ENCODE measurements around the gene ICAM4.
A peak's percentile ranks its signal among the peaks of the same experiment; 100 is the strongest.
"Not testable (repeated sequence)": the region's sequence is repeated elsewhere in the genome, so short reads cannot be mapped to it uniquely, and the experiment has no call there.

Gene ICAM4

DNA sequence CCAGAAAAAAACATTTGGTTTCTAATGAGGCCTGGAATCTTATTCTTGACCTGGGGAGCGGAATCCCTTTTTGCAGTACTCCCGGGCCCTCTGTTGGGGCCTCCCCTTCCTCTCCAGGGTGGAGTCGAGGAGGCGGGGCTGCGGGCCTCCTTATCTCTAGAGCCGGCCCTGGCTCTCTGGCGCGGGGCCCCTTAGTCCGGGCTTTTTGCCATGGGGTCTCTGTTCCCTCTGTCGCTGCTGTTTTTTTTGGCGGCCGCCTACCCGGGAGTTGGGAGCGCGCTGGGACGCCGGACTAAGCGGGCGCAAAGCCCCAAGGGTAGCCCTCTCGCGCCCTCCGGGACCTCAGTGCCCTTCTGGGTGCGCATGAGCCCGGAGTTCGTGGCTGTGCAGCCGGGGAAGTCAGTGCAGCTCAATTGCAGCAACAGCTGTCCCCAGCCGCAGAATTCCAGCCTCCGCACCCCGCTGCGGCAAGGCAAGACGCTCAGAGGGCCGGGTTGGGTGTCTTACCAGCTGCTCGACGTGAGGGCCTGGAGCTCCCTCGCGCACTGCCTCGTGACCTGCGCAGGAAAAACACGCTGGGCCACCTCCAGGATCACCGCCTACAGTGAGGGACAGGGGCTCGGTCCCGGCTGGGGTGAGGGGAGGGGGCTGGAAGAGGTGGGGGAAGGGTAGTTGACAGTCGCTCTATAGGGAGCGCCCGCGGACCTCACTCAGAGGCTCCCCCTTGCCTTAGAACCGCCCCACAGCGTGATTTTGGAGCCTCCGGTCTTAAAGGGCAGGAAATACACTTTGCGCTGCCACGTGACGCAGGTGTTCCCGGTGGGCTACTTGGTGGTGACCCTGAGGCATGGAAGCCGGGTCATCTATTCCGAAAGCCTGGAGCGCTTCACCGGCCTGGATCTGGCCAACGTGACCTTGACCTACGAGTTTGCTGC lies at the start of gene ICAM4:
TSS of gene ICAM4 (plus strand) at position 153 of the 935 bp plus-strand sequence. CDS start at position 211, 58 bp downstream.
- peaks cover 54% of the 10 kb centered on the region for H3K4me1 ChIP-seq (ENCODE audit: control insufficient read depth, insufficient read depth, low read length)
- no peaks in the 10 kb centered on the region for H3K36me3 ChIP-seq (ENCODE audit: control insufficient read depth, insufficient read depth, low read length)
- no peak within 1 kb of the TSS for H3K9ac ChIP-seq (ENCODE audit: low read length)
- no peak within 1 kb of the TSS for H3K4me3 ChIP-seq (ENCODE audit: low read length)
- H3K9me3 ChIP-seq (ENCODE audit: control insufficient read depth, low read length), result no peaks in the 10 kb centered on the region
- H3K27me3 ChIP-seq (ENCODE audit: control insufficient read depth, insufficient read depth, low read length), result peaks cover 54% of the 10 kb centered on the region

DNA sequence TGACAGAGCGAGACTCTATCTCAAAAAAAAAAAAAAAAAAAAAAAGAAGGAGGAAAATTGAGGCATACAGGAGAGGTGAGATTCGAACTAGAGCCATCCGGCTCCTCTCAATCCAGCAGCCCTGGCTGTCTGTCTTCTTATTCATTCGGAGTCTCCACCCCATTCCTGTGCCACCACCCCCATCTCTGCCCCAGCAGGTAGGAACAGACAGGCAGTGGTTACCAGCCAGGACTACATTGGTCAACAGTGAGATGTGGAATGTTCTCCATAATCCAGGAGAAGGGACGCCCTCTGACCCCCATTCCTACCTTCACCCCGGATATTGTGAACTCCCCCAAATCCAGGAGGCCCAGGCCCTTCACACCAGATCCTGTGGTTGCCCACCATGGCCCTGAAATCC lies 49.1 kb upstream of the ICAM4 start:
- H3K4me1 ChIP-seq (ENCODE audit: control insufficient read depth, insufficient read depth, low read length), result peaks cover 22% of the 10 kb centered on the region
- H3K36me3 ChIP-seq (ENCODE audit: control insufficient read depth, insufficient read depth, low read length), result no peaks in the 10 kb centered on the region
- no peaks in the 10 kb centered on the region for H3K27me3 ChIP-seq (ENCODE audit: control insufficient read depth, insufficient read depth, low read length)
- H3K4me3 ChIP-seq (ENCODE audit: low read length), result no peak overlapping the region
- H3K9ac ChIP-seq (ENCODE audit: low read length), result no peak overlapping the region
- no peaks in the 10 kb centered on the region for H3K9me3 ChIP-seq (ENCODE audit: control insufficient read depth, low read length)

- H3K36me3 ChIP-seq (ENCODE audit: control insufficient read depth, insufficient read depth, low read length), result no peaks in the 10 kb centered on the region
Observed at GRCh38 chr19:10238172-10238783, 48.5 kb upstream of the ICAM4 start.

GRCh38 chr19:10241826-10242449 lies 44.8 kb upstream of the ICAM4 start:
- H3K27me3 ChIP-seq (ENCODE audit: control insufficient read depth, insufficient read depth, low read length); H3K9me3 ChIP-seq (ENCODE audit: control insufficient read depth, low read length); H3K9ac ChIP-seq (ENCODE audit: low read length); H3K36me3 ChIP-seq (ENCODE audit: control insufficient read depth, insufficient read depth, low read length); H3K4me3 ChIP-seq (ENCODE audit: low read length): not testable (repeated sequence)
- peaks cover 22% of the 10 kb centered on the region for H3K4me1 ChIP-seq (ENCODE audit: control insufficient read depth, insufficient read depth, low read length)

More at GRCh38 chr19:10238172-10238783, 48.5 kb upstream of the ICAM4 start:
- Histone ChIP-seq H3K9me3 (ENCODE audit: control insufficient read depth, low read length) (no peaks in the 10 kb centered on the region), H3K9ac (ENCODE audit: low read length) (peak overlapping the region; percentile 8), H3K4me3 (ENCODE audit: low read length) (no peak overlapping the region), H3K27me3 (ENCODE audit: control insufficient read depth, insufficient read depth, low read length) (no peaks in the 10 kb centered on the region), H3K4me1 (ENCODE audit: control insufficient read depth, insufficient read depth, low read length) (peaks cover 22% of the 10 kb centered on the region)

DNA sequence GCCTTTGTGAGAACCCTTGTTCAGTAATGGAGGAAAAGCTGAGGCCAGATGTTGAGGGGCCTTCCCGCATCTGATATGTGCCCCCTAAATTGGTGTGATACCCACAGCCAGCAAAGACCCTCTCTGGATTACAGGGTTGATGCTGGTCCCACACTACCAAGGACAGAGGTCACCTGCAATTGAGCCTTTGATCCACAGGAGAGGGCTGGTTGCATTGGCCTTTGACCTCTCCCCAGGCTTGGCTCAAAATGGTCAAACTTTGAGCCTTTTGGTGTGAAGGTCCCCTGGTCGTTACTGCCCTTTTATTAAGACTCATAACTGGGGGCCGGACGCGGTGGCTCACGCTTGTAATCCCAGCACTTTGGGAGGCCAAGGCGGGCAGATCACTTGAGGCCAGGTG lies 43.1 kb upstream of the ICAM4 start:
- Histone ChIP-seq H3K36me3 (ENCODE audit: control insufficient read depth, insufficient read depth, low read length) (no peaks in the 10 kb centered on the region), H3K4me1 (ENCODE audit: control insufficient read depth, insufficient read depth, low read length) (peaks cover 11% of the 10 kb centered on the region), H3K9ac (ENCODE audit: low read length) (no peak overlapping the region), H3K27me3 (ENCODE audit: control insufficient read depth, insufficient read depth, low read length) (no peaks in the 10 kb centered on the region), H3K9me3 (ENCODE audit: control insufficient read depth, low read length) (no peaks in the 10 kb centered on the region), H3K4me3 (ENCODE audit: low read length) (no peak overlapping the region)

DNA sequence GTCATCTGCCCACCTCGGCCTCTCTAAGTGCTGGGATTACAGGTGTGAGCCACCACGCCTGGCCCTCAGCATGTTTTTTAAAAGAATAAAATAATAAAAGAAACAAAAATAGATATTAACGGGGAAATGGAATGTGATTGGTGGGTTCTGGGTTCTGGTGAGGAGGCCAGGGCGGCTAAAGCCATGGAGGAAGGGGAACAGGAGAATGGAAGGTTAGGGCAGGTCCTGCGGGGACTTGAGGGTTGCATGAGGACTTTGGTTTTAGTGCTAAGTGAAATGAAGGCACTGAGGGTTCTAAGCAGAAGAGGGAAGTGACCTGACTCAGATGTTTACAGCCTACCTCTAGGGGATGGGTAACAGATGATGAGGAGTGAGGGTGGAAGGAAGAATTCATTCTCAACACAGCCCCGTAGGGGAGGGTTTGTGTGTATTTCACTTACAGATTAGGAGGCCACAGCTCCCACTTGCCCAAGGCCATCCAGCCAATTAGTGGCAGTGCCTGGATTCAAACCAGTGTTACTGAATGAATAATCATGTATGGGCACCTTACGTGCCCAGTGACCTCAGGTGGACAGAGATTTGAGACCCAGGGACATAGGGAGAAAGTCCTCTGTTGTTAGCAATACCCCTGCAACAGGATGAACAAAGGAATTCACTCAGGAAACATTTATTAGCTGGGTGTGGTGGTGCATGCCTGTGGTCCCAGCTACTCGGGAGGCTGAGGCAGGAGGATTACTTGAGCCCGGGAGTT lies 41.4 kb upstream of the ICAM4 start:
- no peaks in the 10 kb centered on the region for H3K27me3 ChIP-seq (ENCODE audit: control insufficient read depth, insufficient read depth, low read length)
- no peak overlapping the region for H3K9ac ChIP-seq (ENCODE audit: low read length)
- no peak overlapping the region for H3K4me3 ChIP-seq (ENCODE audit: low read length)
- no peaks in the 10 kb centered on the region for H3K36me3 ChIP-seq (ENCODE audit: control insufficient read depth, insufficient read depth, low read length)
- H3K4me1 ChIP-seq (ENCODE audit: control insufficient read depth, insufficient read depth, low read length), result peaks cover 1% of the 10 kb centered on the region
- no peaks in the 10 kb centered on the region for H3K9me3 ChIP-seq (ENCODE audit: control insufficient read depth, low read length)

GRCh38 chr19:10246511-10246910 lies 40.2 kb upstream of the ICAM4 start:
- no peak overlapping the region for H3K4me3 ChIP-seq (ENCODE audit: low read length)

GRCh38 chr19:10251792-10252694 lies 34.7 kb upstream of the ICAM4 start, which contains the start of gene MRPL4:
TSS of gene MRPL4 (plus strand) at chr19:10252214. CDS start at chr19:10252254, 40 bp downstream.
- Histone ChIP-seq H3K27me3 (ENCODE audit: control insufficient read depth, insufficient read depth, low read length) (no peaks in the 10 kb centered on the region), H3K36me3 (ENCODE audit: control insufficient read depth, insufficient read depth, low read length) (peaks cover 5% of the 10 kb centered on the region), H3K9ac (ENCODE audit: low read length) (peak within 1 kb of the TSS; percentile 78), H3K4me1 (ENCODE audit: control insufficient read depth, insufficient read depth, low read length) (no peaks in the 10 kb centered on the region), H3K4me3 (ENCODE audit: low read length) (peak within 1 kb of the TSS; percentile 94), H3K9me3 (ENCODE audit: control insufficient read depth, low read length) (no peaks in the 10 kb centered on the region)

More at GRCh38 chr19:10246511-10246910, 40.2 kb upstream of the ICAM4 start:
- Histone ChIP-seq H3K4me1 (ENCODE audit: control insufficient read depth, insufficient read depth, low read length) (no peaks in the 10 kb centered on the region), H3K9me3 (ENCODE audit: control insufficient read depth, low read length) (no peaks in the 10 kb centered on the region), H3K27me3 (ENCODE audit: control insufficient read depth, insufficient read depth, low read length) (no peaks in the 10 kb centered on the region), H3K9ac (ENCODE audit: low read length) (no peak overlapping the region), H3K36me3 (ENCODE audit: control insufficient read depth, insufficient read depth, low read length) (no peaks in the 10 kb centered on the region)

GRCh38 chr19:10252707-10253106 lies 34.0 kb upstream of the ICAM4 start:
- Histone ChIP-seq H3K9ac (ENCODE audit: low read length) (peak overlapping the region; percentile 78), H3K27me3 (ENCODE audit: control insufficient read depth, insufficient read depth, low read length) (no peaks in the 10 kb centered on the region), H3K9me3 (ENCODE audit: control insufficient read depth, low read length) (no peaks in the 10 kb centered on the region), H3K4me1 (ENCODE audit: control insufficient read depth, insufficient read depth, low read length) (no peaks in the 10 kb centered on the region), H3K36me3 (ENCODE audit: control insufficient read depth, insufficient read depth, low read length) (peaks cover 5% of the 10 kb centered on the region), H3K4me3 (ENCODE audit: low read length) (peak overlapping the region; percentile 94)

- H3K36me3 ChIP-seq (ENCODE audit: control insufficient read depth, insufficient read depth, low read length), result peaks cover 5% of the 10 kb centered on the region
- no peaks in the 10 kb centered on the region for H3K9me3 ChIP-seq (ENCODE audit: control insufficient read depth, low read length)
- H3K9ac ChIP-seq (ENCODE audit: low read length), result no peak overlapping the region
- H3K4me1 ChIP-seq (ENCODE audit: control insufficient read depth, insufficient read depth, low read length), result peaks cover 3% of the 10 kb centered on the region
- no peaks in the 10 kb centered on the region for H3K27me3 ChIP-seq (ENCODE audit: control insufficient read depth, insufficient read depth, low read length)
- no peak overlapping the region for H3K4me3 ChIP-seq (ENCODE audit: low read length)
Observed at GRCh38 chr19:10254244-10254643, 32.5 kb upstream of the ICAM4 start.

GRCh38 chr19:10255358-10255757 lies 31.4 kb upstream of the ICAM4 start:
- H3K4me1 ChIP-seq (ENCODE audit: control insufficient read depth, insufficient read depth, low read length), result peaks cover 13% of the 10 kb centered on the region
- no peak overlapping the region for H3K9ac ChIP-seq (ENCODE audit: low read length)
- no peaks in the 10 kb centered on the region for H3K27me3 ChIP-seq (ENCODE audit: control insufficient read depth, insufficient read depth, low read length)
- peaks cover 5% of the 10 kb centered on the region for H3K36me3 ChIP-seq (ENCODE audit: control insufficient read depth, insufficient read depth, low read length)
- H3K9me3 ChIP-seq (ENCODE audit: control insufficient read depth, low read length), result no peaks in the 10 kb centered on the region
- H3K4me3 ChIP-seq (ENCODE audit: low read length), result no peak overlapping the region

Data from mucosa of stomach (tissue), 1 donor.